ENCODE results near the gene PTPRM.

PTPRM gene

GRCh38 chr18:7815787-7816186, 248.7 kb downstream of the PTPRM start:
- DNase-seq, result no peak

- DNase-seq, result no peak
Observed at GRCh38 chr18:7817575-7818230, 250.6 kb downstream of the PTPRM start.

- DNase-seq, result no peak
Observed at GRCh38 chr18:7821784-7822183, 254.7 kb downstream of the PTPRM start.

GRCh38 chr18:7822435-7823331, 255.6 kb downstream of the PTPRM start:
- DNase-seq, result peak; percentile 37

GRCh38 chr18:7824970-7825369, 257.9 kb downstream of the PTPRM start:
- DNase-seq, result peak; percentile 37

GRCh38 chr18:7830468-7830867, 263.4 kb downstream of the PTPRM start:
- no peak for DNase-seq

- no peak for DNase-seq
Observed at GRCh38 chr18:7839548-7839947, 272.4 kb downstream of the PTPRM start.

- DNase-seq, result no peak
Observed at GRCh38 chr18:7840411-7840810, 273.3 kb downstream of the PTPRM start.

- no peak for DNase-seq
Observed at GRCh38 chr18:7844017-7844416, 276.9 kb downstream of the PTPRM start.

GRCh38 chr18:7844418-7844817, 277.3 kb downstream of the PTPRM start:
- DNase-seq, result no peak

GRCh38 chr18:7846335-7846734, 279.2 kb downstream of the PTPRM start:
- DNase-seq, result no peak

- no peak for DNase-seq
Observed at GRCh38 chr18:7847357-7848053, 280.4 kb downstream of the PTPRM start.

- no peak for DNase-seq
Observed at GRCh38 chr18:7848054-7848412, 280.9 kb downstream of the PTPRM start.

GRCh38 chr18:7850446-7850845, 283.3 kb downstream of the PTPRM start:
- DNase-seq, result no peak

GRCh38 chr18:7855028-7855427, 287.9 kb downstream of the PTPRM start:
- no peak for DNase-seq

- DNase-seq, result no peak
Observed at GRCh38 chr18:7855671-7856070, 288.6 kb downstream of the PTPRM start.

- no peak for DNase-seq
Observed at GRCh38 chr18:7856116-7856515, 289.0 kb downstream of the PTPRM start.

- no peak for DNase-seq
Observed at GRCh38 chr18:7856733-7857132, 289.6 kb downstream of the PTPRM start.

GRCh38 chr18:7857562-7857961, 290.4 kb downstream of the PTPRM start:
- DNase-seq, result no peak

GRCh38 chr18:7859122-7859521, 292.0 kb downstream of the PTPRM start:
- no peak for DNase-seq

- DNase-seq, result no peak
Observed at GRCh38 chr18:7870266-7870665, 303.1 kb downstream of the PTPRM start.

GRCh38 chr18:7870855-7871254, 303.7 kb downstream of the PTPRM start:
- DNase-seq, result no peak

- no peak for DNase-seq
Observed at GRCh38 chr18:7871560-7872456, 304.7 kb downstream of the PTPRM start.

Measured in femur (tissue), 1 donor.